Gastrocnemius medialis (tissue), 4 donors: ENCODE results near the gene VPS39. TPM values are rescaled to one million over a fixed set of nuclear protein-coding genes. Genes with fewer than 3 reads are reported as not detected.
"Not testable (repeated sequence)": the region's sequence is repeated elsewhere in the genome, so short reads cannot be mapped to it uniquely, and the experiment has no call there.

ENCODE experiments used
- ATAC-seq, 2 donors: fragments of 150-250 bp; one replicate each; pipeline ENCODE4 v1.9.1; 2016
- DNase-seq, 2 donors: peaks; one replicate each; pipeline ENCODE4 v3.0.0-alpha.2; 2019
- H3K27ac ChIP-seq, 4 donors: fragments of 200-600 bp; sonication (generic); 1 replicate in 1 of 4; 2 replicates in 3 of 4; pipeline ENCODE4 v1.5.1; 2016 to 2018; ENCODE audit warnings: mild to moderate bottlenecking in 2 of 4, moderate library complexity in 1 of 4
- H3K27me3 ChIP-seq, 3 donors: fragments of 200-600 bp; sonication (generic) in 2 of 3; 1 replicate in 1 of 3; 2 replicates in 2 of 3; pipeline versions ENCODE4 v1.5.1 to v1.6.0; 2016 to 2019; ENCODE audit warnings: mild to moderate bottlenecking in 1 of 3, moderate library complexity in 1 of 3
- H3K36me3 ChIP-seq, 2 donors: fragments of 200-600 bp; sonication (generic) in 1 of 2; one replicate each; pipeline ENCODE4 v1.5.1; 2017 to 2018
- H3K4me1 ChIP-seq, 2 donors: fragments of 200-600 bp; sonication (generic) in 1 of 2; one replicate each; pipeline ENCODE4 v1.5.1; 2016 to 2017; ENCODE audit warnings: mild to moderate bottlenecking in 2 of 2
- H3K4me3 ChIP-seq, 4 donors: fragments of 200-600 bp; sonication (generic) in 3 of 4; 1 replicate in 1 of 4; 2 replicates in 3 of 4; pipeline ENCODE4 v1.5.1; 2016 to 2019; ENCODE audit warnings: mild to moderate bottlenecking in 2 of 4
- H3K9me3 ChIP-seq, 3 donors: fragments of 200-600 bp; sonication (generic) in 2 of 3; 1 replicate in 1 of 3; 2 replicates in 2 of 3; pipeline ENCODE4 v1.5.1; 2016 to 2019
- CTCF ChIP-seq, 5 experiments: fragments of 450-650 bp in 3 of 5; fragments of 200-600 bp in 2 of 5; sonication (generic) in 2 of 5; IDR thresholded peaks in 4 of 5; conservative IDR thresholded peaks in 1 of 5; 1 replicate in 4 of 5; 2 replicates in 1 of 5; pipeline ENCODE4 v1.5.1; 2016 to 2019; ENCODE audit warnings: antibody characterized with exemption in 5 of 5, mild to moderate bottlenecking in 3 of 5, moderate library complexity in 3 of 5
- POLR2A ChIP-seq, 2 donors: fragments of 450-650 bp; IDR thresholded peaks; one replicate each; pipeline ENCODE4 v1.6.1; 2017; ENCODE audit warnings: antibody characterized with exemption in 2 of 2, mild to moderate bottlenecking in 2 of 2, moderate library complexity in 2 of 2
- in situ Hi-C, 4 donors: fragments of 200-750 bp; cut with MboI; loops; one replicate each; pipeline versions ENCODE4 v1.15.0 to v1.8.0; 2017; ENCODE audit warnings: low sequenced_read_pairs in 4 of 4
- intact Hi-C: fragments of 100-400 bp; cut with DNase I; formaldehyde crosslinking; loops from one replicate; pipeline ENCODE4 v1.15.1; 2023; ENCODE audit warnings: low total_unique reads
- total RNA-seq, 4 donors: library from RNA; depleted of rRNA; stranded (reverse); fragments of >200 nt; gene quantifications; one replicate each; pipeline versions ENCODE4 v1.1.0 to v1.2.3, GENCODE V29; 2016

The VPS39 gene
- total RNA-seq, 4 donors from 2014 or later: 28.8 to 41.8 (median 35.2) TPM

GRCh38 chr15:42233107-42233506 lies 25.0 kb upstream of the VPS39 start:
- Histone ChIP-seq H3K4me1 (no peaks in the 10 kb centered on the region), H3K9me3 (no peaks in the 10 kb centered on the region), H3K36me3 (peaks cover 0 to 84% of the 10 kb centered on the region in 2 donors), H3K27me3 (no peaks in the 10 kb centered on the region), H3K27ac (no peak overlapping the region), H3K4me3 (no peak overlapping the region)
- in situ Hi-C loops: no loop called here
- TF ChIP-seq CTCF (IDR thresholded peaks at IDR 0.05 in 4 of 5, conservative IDR thresholded peaks at IDR 0.05 in 1 of 5) (no peak), POLR2A (IDR thresholded peaks at IDR 0.05) (no peak)
- intact Hi-C loops: no loop called here
- no peak for ATAC-seq
- DNase-seq: no peak

GRCh38 chr15:42232606-42233005 lies 24.5 kb upstream of the VPS39 start:
- DNase-seq (no peak), ATAC-seq (no peak)
- Histone ChIP-seq H3K27ac (no peak overlapping the region), H3K36me3 (peaks cover 0 to 86% of the 10 kb centered on the region in 2 donors), H3K27me3 (no peaks in the 10 kb centered on the region), H3K9me3 (no peaks in the 10 kb centered on the region), H3K4me3 (no peak overlapping the region), H3K4me1 (no peaks in the 10 kb centered on the region)
- intact Hi-C loops (no loop called here), in situ Hi-C loops (no loop called here)
- TF ChIP-seq CTCF (IDR thresholded peaks at IDR 0.05 in 4 of 5, conservative IDR thresholded peaks at IDR 0.05 in 1 of 5): no peak
- no peak for TF ChIP-seq POLR2A (IDR thresholded peaks at IDR 0.05)

GRCh38 chr15:42231088-42231487 lies 23.0 kb upstream of the VPS39 start:
- Histone ChIP-seq H3K36me3 (peaks cover 0 to 86% of the 10 kb centered on the region in 2 donors), H3K4me1 (no peaks in the 10 kb centered on the region), H3K27ac (no peak overlapping the region), H3K27me3 (no peaks in the 10 kb centered on the region), H3K4me3 (no peak overlapping the region), H3K9me3 (no peaks in the 10 kb centered on the region)
- no peak for DNase-seq
- in situ Hi-C loops (no loop called here), intact Hi-C loops (no loop called here)
- no peak for ATAC-seq
- no peak for TF ChIP-seq CTCF (IDR thresholded peaks at IDR 0.05 in 4 of 5, conservative IDR thresholded peaks at IDR 0.05 in 1 of 5)
- no peak for TF ChIP-seq POLR2A (IDR thresholded peaks at IDR 0.05)

- H3K27me3 ChIP-seq, H3K9me3 ChIP-seq, ATAC-seq, DNase-seq, H3K4me1 ChIP-seq, H3K4me3 ChIP-seq, in situ Hi-C loops, H3K27ac ChIP-seq, intact Hi-C loops: not testable (repeated sequence)
- peaks cover 0 to 89% of the 10 kb centered on the region in 2 donors for H3K36me3 ChIP-seq
Observed at GRCh38 chr15:42228981-42229380, 20.9 kb upstream of the VPS39 start.

- in situ Hi-C loops: no loop called here
- DNase-seq (no peak), ATAC-seq (no peak)
- TF ChIP-seq POLR2A (IDR thresholded peaks at IDR 0.05) (no peak), CTCF (IDR thresholded peaks at IDR 0.05 in 4 of 5, conservative IDR thresholded peaks at IDR 0.05 in 1 of 5) (no peak)
- intact Hi-C loops: no loop called here
- Histone ChIP-seq H3K27me3 (no peaks in the 10 kb centered on the region), H3K9me3 (no peaks in the 10 kb centered on the region), H3K27ac (no peak overlapping the region), H3K4me3 (no peak overlapping the region), H3K36me3 (peaks cover 0 to 89% of the 10 kb centered on the region in 2 donors), H3K4me1 (no peaks in the 10 kb centered on the region)
Observed at GRCh38 chr15:42228036-42228435, 19.9 kb upstream of the VPS39 start.
